ENCODE data around the gene RALGAPA2. TPM values are rescaled to one million over a fixed set of nuclear protein-coding genes. Genes with fewer than 3 reads are reported as not detected.
A peak's percentile ranks its signal among the peaks of the same experiment; 100 is the strongest.

RALGAPA2 gene
- total RNA-seq, 1 donor from 2014 or later = 30.3 TPM

DNA sequence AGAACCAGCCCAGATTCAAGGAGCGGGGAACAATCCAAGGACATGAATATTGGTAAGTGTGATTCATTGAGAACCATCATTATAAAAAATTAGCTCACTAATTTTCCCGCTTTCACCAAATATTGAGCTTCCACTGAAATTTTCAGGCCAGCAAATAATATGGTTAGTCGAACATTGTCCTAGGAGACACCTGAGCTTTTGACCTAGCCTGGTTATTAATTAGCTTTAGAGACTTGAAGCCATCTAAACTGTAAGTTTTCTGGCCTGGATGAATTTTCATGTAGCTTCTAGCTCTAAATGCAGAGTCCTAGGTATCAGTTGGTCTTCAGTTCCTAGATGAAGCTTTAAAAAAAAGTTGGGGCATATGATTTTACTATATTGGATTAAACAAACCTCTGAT lies 17.1 kb upstream of the RALGAPA2 start:
- peaks cover 16% of the 10 kb centered on the region for H3K4me1 Mint-ChIP-seq (ENCODE audit: unreplicated experiment)
- TF ChIP-seq, protein P1, sequence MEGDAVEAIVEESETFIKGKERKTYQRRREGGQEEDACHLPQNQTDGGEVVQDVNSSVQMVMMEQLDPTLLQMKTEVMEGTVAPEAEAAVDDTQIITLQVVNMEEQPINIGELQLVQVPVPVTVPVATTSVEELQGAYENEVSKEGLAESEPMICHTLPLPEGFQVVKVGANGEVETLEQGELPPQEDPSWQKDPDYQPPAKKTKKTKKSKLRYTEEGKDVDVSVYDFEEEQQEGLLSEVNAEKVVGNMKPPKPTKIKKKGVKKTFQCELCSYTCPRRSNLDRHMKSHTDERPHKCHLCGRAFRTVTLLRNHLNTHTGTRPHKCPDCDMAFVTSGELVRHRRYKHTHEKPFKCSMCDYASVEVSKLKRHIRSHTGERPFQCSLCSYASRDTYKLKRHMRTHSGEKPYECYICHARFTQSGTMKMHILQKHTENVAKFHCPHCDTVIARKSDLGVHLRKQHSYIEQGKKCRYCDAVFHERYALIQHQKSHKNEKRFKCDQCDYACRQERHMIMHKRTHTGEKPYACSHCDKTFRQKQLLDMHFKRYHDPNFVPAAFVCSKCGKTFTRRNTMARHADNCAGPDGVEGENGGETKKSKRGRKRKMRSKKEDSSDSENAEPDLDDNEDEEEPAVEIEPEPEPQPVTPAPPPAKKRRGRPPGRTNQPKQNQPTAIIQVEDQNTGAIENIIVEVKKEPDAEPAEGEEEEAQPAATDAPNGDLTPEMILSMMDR (IDR thresholded peaks at IDR 0.05; ENCODE audit: unreplicated experiment) = no peak
- H3K27me3 Mint-ChIP-seq (ENCODE audit: unreplicated experiment) = no peaks in the 10 kb centered on the region
- H3K9me3 Mint-ChIP-seq (ENCODE audit: unreplicated experiment) = no peaks in the 10 kb centered on the region
- no peak overlapping the region for H3K27ac Mint-ChIP-seq (ENCODE audit: unreplicated experiment)
- H3K36me3 Mint-ChIP-seq (ENCODE audit: low read depth, unreplicated experiment) = no peaks in the 10 kb centered on the region
- no peak for DNase-seq (ENCODE audit: low spot score)
- no peak overlapping the region for H3K4me3 Mint-ChIP-seq (ENCODE audit: unreplicated experiment)

DNA sequence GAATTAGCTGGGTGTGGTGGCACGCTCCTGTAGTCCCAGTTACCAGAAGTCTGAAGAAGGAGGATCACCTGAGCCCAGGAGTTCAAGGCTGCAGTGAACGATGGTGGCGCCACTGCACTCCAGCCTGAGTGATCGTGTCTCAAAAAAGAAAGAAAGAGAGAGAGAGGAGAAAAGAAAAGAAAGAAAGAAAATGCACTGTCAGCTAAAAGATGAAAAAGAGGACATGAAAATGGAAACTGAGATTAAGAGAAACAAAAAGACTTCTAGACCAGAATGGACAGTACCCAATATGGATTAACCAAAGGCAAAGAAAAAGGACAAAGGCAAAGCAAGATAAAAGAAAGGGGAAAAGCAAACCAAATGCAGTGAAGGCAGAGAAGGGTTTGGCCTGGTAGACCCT lies 9.0 kb upstream of the RALGAPA2 start:
- Mint-ChIP-seq H3K4me1 (ENCODE audit: unreplicated experiment) (no peaks in the 10 kb centered on the region), H3K27ac (ENCODE audit: unreplicated experiment) (no peak overlapping the region), H3K4me3 (ENCODE audit: unreplicated experiment) (no peak overlapping the region), H3K9me3 (ENCODE audit: unreplicated experiment) (no peaks in the 10 kb centered on the region), H3K36me3 (ENCODE audit: low read depth, unreplicated experiment) (no peaks in the 10 kb centered on the region), H3K27me3 (ENCODE audit: unreplicated experiment) (no peaks in the 10 kb centered on the region)
- TF ChIP-seq, protein P1 (IDR thresholded peaks at IDR 0.05; ENCODE audit: unreplicated experiment) = no peak
- no peak for DNase-seq (ENCODE audit: low spot score)

GRCh38 chr20:20720158-20720557 lies 7.7 kb upstream of the RALGAPA2 start:
- no peaks in the 10 kb centered on the region for H3K9me3 Mint-ChIP-seq (ENCODE audit: unreplicated experiment)

DNA sequence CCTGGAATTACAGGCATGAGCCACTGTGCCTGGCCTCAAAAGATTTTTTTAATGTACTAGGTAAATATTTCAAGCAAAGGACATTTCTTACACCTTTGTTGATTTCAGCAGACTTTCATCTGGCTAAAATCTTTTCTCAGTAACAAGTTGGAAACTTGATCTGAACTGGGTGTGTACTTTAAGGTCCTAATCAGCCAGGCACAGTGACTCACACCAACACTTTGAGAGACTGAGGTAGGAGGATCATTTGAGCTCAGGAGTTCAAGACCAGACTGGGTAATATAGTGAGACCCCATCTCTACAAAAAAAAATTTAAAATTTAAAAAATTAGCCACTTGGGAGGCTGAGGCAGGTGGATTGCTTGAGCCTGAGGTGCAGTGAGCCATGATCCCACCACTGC lies 7.0 kb upstream of the RALGAPA2 start:
- Mint-ChIP-seq H3K4me3 (ENCODE audit: unreplicated experiment) (no peak overlapping the region), H3K9me3 (ENCODE audit: unreplicated experiment) (no peaks in the 10 kb centered on the region), H3K4me1 (ENCODE audit: unreplicated experiment) (no peaks in the 10 kb centered on the region), H3K27me3 (ENCODE audit: unreplicated experiment) (no peaks in the 10 kb centered on the region), H3K27ac (ENCODE audit: unreplicated experiment) (no peak overlapping the region), H3K36me3 (ENCODE audit: low read depth, unreplicated experiment) (no peaks in the 10 kb centered on the region)
- DNase-seq (ENCODE audit: low spot score) = no peak
- TF ChIP-seq, protein P1 (IDR thresholded peaks at IDR 0.05; ENCODE audit: unreplicated experiment) = no peak

More at GRCh38 chr20:20720158-20720557, 7.7 kb upstream of the RALGAPA2 start:
- DNase-seq (ENCODE audit: low spot score) = no peak
- H3K36me3 Mint-ChIP-seq (ENCODE audit: low read depth, unreplicated experiment) = no peaks in the 10 kb centered on the region
- no peaks in the 10 kb centered on the region for H3K4me1 Mint-ChIP-seq (ENCODE audit: unreplicated experiment)
- H3K27ac Mint-ChIP-seq (ENCODE audit: unreplicated experiment) = no peak overlapping the region
- TF ChIP-seq, protein P1 (IDR thresholded peaks at IDR 0.05; ENCODE audit: unreplicated experiment) = no peak
- no peak overlapping the region for H3K4me3 Mint-ChIP-seq (ENCODE audit: unreplicated experiment)
- no peaks in the 10 kb centered on the region for H3K27me3 Mint-ChIP-seq (ENCODE audit: unreplicated experiment)

GRCh38 chr20:20713244-20713765 lies 861 bp upstream of the RALGAPA2 start:
- TF ChIP-seq, protein P1 (IDR thresholded peaks at IDR 0.05; ENCODE audit: unreplicated experiment) = no peak

More at GRCh38 chr20:20713244-20713765, 861 bp upstream of the RALGAPA2 start:
- Mint-ChIP-seq H3K27ac (ENCODE audit: unreplicated experiment) (no peak overlapping the region), H3K4me1 (ENCODE audit: unreplicated experiment) (peaks cover 16% of the 10 kb centered on the region), H3K4me3 (ENCODE audit: unreplicated experiment) (peak overlapping the region; percentile 93), H3K9me3 (ENCODE audit: unreplicated experiment) (no peaks in the 10 kb centered on the region), H3K36me3 (ENCODE audit: low read depth, unreplicated experiment) (no peaks in the 10 kb centered on the region), H3K27me3 (ENCODE audit: unreplicated experiment) (peaks cover 3% of the 10 kb centered on the region)
- DNase-seq (ENCODE audit: low spot score) = no peak
